EH (cell line): ENCODE measurements around the gene ST13.
"Not testable (repeated sequence)": the region's sequence is repeated elsewhere in the genome, so short reads cannot be mapped to it uniquely, and the experiment has no call there.

Experiments
- DNase-seq: peaks from one replicate; pipeline ENCODE4 v3.0.0-alpha.2; 2015; ENCODE audit warnings: low read depth

ST13 gene

GRCh38 chr22:40838486-40838885 lies 18.0 kb downstream of the ST13 start:
- DNase-seq = no peak

- DNase-seq = no peak
These were observed 21.8 kb downstream of the ST13 start for GRCh38 chr22:40834619-40835018.

GRCh38 chr22:40829131-40829530 lies 27.3 kb downstream of the ST13 start:
- no peak for DNase-seq

GRCh38 chr22:40826984-40827741 lies 29.3 kb downstream of the ST13 start:
- no peak for DNase-seq

- not testable (repeated sequence) for DNase-seq
These were observed 30.1 kb downstream of the ST13 start for GRCh38 chr22:40826292-40826691.

GRCh38 chr22:40823426-40823825 lies 33.0 kb downstream of the ST13 start:
- DNase-seq = no peak

GRCh38 chr22:40819599-40820140 lies 36.8 kb downstream of the ST13 start:
- DNase-seq = peak; percentile 46

GRCh38 chr22:40818747-40819598 lies 37.5 kb downstream of the ST13 start, which contains the start of gene SLC25A17:
Gene SLC25A17 (minus strand): TSS chr22:40819346. CDS start chr22:40819248, 98 bp downstream.
- DNase-seq = peak; percentile 84

GRCh38 chr22:40818192-40818746 lies 38.2 kb downstream of the ST13 start:
- DNase-seq = no peak

GRCh38 chr22:40817737-40818136 lies 38.7 kb downstream of the ST13 start:
- DNase-seq = no peak

GRCh38 chr22:40813912-40814315 lies 42.5 kb downstream of the ST13 start:
- DNase-seq = no peak

- DNase-seq = peak; percentile 57
These were observed 48.2 kb downstream of the ST13 start for GRCh38 chr22:40808018-40808841.

- DNase-seq = no peak
These were observed 49.7 kb downstream of the ST13 start for GRCh38 chr22:40806711-40807110.

- DNase-seq = no peak
These were observed 50.7 kb downstream of the ST13 start for GRCh38 chr22:40805699-40806203.

GRCh38 chr22:40805239-40805638 lies 51.2 kb downstream of the ST13 start:
- DNase-seq = peak; percentile 32

GRCh38 chr22:40803321-40803720 lies 53.1 kb downstream of the ST13 start:
- no peak for DNase-seq

GRCh38 chr22:40799008-40799407 lies 57.4 kb downstream of the ST13 start:
- DNase-seq = no peak

GRCh38 chr22:40797427-40797826 lies 59.0 kb downstream of the ST13 start:
- DNase-seq = peak; percentile 50

GRCh38 chr22:40792451-40792850 lies 64.0 kb downstream of the ST13 start:
- no peak for DNase-seq

- DNase-seq = peak; percentile 77
These were observed 65.2 kb downstream of the ST13 start for GRCh38 chr22:40791241-40791640.

GRCh38 chr22:40789131-40789530 lies 67.3 kb downstream of the ST13 start:
- no peak for DNase-seq
